GM20000 (cell line): ENCODE measurements around the gene TCF12.

Source experiments
- DNase-seq: peaks from one replicate; pipeline ENCODE4 v3.0.0; 2012; ENCODE audit warnings: low spot score
- CTCF ChIP-seq: IDR thresholded peaks from 2 replicates; pipeline ENCODE4 v1.5.1; 2012; ENCODE audit warnings: mild to moderate bottlenecking, control low read depth; ENCODE audit errors: extremely low read depth, missing control alignments

The TCF12 gene

GRCh38 chr15:56915888-56916287 is 2.6 kb upstream of the TCF12 start:
- no peak for DNase-seq

GRCh38 chr15:56916825-56917477 is 1.5 kb upstream of the TCF12 start:
- TF ChIP-seq CTCF: no peak
- DNase-seq: no peak

More at GRCh38 chr15:56915888-56916287, 2.6 kb upstream of the TCF12 start:
- TF ChIP-seq CTCF: no peak

GRCh38 chr15:56917652-56918045 is 795 bp upstream of the TCF12 start:
- TF ChIP-seq CTCF: no peak
- peak; percentile 11 for DNase-seq

GRCh38 chr15:56919031-56919608 is 676 bp downstream of the TCF12 start:
- peak; percentile 86 for DNase-seq
- no peak for TF ChIP-seq CTCF

GRCh38 chr15:56919609-56920366 is 1.3 kb downstream of the TCF12 start:
- TF ChIP-seq CTCF: no peak
- DNase-seq: peak; percentile 52

- TF ChIP-seq CTCF: no peak
- DNase-seq: peak; percentile 14
Observed at GRCh38 chr15:56920367-56920627, 1.9 kb downstream of the TCF12 start.

- no peak for DNase-seq
- TF ChIP-seq CTCF: no peak
Observed at GRCh38 chr15:56923174-56923591, 4.7 kb downstream of the TCF12 start.
